HG03354 (cell line): ENCODE data around the gene KRTAP5-5.
"Not testable (repeated sequence)": the region's sequence is repeated elsewhere in the genome, so short reads cannot be mapped to it uniquely, and the experiment has no call there.

Experiments used
- ATAC-seq: cut with Tn5 transposase; IDR thresholded peaks from one replicate; pipeline ENCODE4 v1.9.1; 2021; ENCODE audit warnings: mild to moderate bottlenecking; ENCODE audit not compliant: unreplicated experiment, poor library complexity, severe bottlenecking

The KRTAP5-5 gene

DNA sequence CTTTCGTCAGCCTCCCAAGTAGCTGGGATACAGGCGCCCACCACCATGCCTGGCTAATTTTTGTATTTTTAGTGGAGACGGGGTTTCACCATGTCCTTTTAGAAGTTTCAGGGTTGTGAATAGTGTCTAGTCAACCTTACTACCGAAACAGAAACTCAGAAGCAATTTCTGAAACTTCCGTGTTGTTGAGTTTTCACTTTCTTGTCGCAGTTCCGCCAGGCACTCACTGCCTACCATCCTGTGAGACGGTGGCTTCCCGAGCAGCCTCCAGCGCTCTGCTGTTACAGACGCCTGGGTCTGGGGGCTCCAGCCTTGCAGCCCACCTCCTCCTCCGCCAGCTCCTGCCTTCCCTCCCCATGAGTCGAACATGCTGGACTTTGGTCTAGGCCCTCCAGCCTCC, 23.7 kb upstream of the KRTAP5-5 start:
- ATAC-seq, result peak; percentile 86

DNA sequence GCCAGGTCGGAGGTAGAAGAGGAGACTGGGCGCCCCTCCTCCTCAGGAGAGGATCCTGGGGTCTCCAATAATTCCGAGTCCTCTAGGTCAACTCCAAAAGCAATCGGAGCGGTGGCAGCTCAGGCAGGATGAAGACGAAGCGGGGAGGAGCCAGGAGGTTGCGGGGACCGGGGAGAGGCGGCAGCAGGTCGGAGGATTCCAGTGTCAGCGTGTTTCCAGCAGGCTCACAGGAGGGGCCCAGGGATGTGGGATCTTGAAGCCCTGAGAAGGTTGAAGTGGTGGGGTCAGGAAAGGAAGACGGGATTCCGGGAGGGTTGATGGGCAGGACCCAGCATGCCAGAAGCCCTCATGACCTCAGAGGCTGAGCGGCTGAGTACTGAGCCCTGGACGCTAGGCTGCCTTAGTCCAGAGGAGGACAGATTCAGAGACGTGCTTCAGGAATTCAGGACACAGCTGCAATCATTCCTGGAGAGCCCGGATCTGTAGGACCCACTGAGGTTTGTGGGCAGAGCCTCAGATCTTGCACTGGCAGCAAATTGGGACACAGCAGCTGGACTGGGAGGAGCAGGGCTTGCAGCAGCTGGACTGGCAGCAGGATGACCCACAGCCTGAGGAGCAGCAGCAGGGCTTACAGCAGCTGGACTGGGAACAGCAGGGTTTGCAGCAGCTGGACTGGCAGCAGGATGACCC, 22.3 kb upstream of the KRTAP5-5 start:
- ATAC-seq, result not testable (repeated sequence)

DNA sequence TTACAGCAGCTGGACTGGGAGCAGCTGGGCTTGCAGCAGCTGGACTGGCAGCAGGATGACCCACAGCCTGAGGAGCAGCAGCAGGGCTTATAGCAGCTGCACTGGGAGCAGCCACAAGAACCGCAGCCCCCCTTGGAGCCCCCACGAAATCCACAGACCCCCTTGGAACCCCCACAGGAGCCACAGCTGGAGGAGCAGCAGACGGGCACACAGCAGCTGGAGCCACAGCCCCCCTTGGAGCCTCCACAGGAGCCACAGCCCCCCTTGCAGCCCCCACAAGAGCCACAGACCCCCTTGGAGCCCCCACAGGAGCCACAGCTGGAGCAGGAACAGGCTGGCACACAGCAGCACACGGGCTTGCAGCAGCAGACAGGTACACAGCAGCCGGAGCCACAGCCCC, 21.7 kb upstream of the KRTAP5-5 start:
- not testable (repeated sequence) for ATAC-seq

DNA sequence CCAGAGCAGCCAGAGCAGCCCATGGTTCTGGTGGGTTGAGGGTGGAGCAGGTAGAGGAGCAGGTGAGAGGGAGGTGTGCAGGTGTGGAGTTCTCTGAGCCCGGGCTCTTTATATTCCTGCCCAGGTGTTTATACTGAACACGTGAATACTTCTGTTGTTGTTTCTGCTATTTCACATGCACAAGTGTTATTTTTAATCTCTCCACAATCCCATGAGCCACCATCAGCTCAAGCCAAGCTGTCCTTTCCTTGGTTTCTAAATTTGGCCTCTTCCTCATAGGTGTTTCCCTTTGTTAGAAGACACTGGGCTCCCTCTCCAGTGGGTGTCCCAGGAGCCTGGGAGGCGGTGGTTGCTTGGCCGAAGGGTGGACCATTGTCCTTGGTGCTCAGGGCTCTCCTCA, 21.2 kb upstream of the KRTAP5-5 start, which contains the start of gene KRTAP5-3:
Gene KRTAP5-3, minus strand, starts transcription at position 101 of the 400 bp plus-strand sequence. Its CDS starts 78 bp downstream, at position 23.
- no peak for ATAC-seq

DNA sequence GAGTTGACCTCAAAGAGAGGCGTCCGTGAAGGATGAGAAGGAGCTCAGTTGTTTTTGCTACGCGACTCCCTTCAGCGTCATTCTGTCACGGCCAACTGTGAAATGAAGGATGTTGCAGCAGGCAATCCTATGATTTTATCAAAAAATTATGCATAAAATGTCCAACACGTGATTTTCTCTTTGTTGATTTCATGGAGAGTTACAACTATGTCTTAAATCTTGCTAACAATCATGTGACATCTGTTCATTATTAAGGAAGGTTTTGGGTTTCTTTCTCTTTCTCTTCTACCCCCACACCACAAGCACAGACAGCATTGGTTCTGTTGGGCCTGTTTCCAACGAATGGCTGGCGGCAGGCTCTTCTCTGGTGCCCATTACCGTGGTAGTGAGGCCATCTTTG, 11.3 kb upstream of the KRTAP5-5 start:
- ATAC-seq, result no peak

DNA sequence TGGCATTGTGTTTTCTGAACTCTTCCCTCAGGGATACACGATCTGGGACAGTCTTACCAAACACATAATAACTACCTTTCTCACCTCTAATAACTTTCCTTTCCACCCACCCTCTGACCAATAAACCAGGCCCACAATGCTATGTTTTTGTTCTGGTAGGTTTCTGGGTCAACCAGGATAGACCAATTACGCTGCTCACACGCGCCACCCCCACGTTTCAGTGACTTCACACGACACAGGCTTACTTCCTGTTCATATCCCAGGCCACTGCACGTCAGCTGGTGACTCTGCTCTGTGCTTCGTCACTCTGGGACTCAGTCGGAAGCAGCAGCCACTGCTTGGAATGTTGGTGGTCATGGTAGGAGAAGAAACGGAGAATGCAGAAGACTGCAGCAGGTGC, 10.1 kb upstream of the KRTAP5-5 start:
- ATAC-seq, result no peak

DNA sequence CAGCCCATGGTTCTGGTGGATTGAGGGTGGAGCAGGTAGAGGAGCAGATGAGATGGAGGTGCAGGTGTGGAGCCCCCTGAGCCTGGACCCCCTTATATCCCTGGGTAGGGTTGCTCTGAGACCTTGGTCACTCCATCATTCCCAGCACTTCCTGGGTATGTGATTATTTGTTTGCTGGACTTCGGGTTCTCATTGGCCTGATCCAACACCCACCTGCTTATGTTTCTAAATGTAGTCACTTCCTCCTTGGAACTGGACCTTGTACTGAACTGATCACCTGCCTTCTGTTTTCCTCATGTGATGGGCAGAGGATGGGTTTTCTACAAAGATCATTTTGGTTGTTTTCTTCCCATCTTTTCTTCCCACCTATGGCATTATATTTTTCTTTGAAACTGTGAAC, 7.5 kb upstream of the KRTAP5-5 start, which contains the start of gene KRTAP5-4:
Gene KRTAP5-4, minus strand, starts transcription at position 53 of the 400 bp plus-strand sequence. Its CDS starts 45 bp downstream, at position 8.
- no peak for ATAC-seq

DNA sequence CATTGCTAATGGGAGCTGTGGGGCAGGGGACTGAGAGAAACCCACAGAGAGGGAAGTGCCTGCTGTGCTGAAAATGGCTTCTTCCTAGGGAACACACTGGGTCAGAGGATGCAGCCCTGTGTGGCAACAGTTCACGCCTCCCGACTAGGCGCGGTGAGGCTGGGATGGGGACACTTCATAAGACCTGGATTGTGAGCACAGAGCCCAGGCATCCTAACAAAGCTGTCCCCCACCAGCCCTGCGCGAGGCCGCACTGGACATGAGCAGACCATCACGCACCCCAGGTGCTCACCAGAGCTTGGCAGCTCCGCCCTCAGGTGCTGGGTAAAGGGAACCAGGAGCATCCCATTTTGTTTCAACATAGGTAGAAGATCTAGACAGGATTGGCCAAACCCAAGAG, 5.9 kb upstream of the KRTAP5-5 start:
- no peak for ATAC-seq

DNA sequence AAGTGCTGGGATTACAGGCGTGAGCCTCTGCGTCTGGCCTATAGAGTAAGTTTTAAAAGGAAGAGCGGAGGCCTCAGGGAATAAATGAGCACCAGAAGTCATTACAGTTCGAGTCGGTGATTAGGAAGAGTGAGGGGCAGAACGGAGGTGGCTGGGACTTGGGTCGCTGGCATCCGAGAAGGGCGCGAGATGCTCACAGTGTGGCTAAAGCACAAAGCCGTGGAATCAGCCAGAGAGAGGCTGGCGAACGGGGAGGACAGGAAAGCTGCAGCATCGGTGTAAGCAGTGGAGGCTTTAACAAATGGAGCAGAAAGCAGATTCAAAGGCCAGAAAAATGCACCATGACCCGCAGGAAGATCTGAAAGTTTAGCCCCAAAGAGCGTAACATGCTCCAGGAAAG, 5.0 kb upstream of the KRTAP5-5 start:
- no peak for ATAC-seq

DNA sequence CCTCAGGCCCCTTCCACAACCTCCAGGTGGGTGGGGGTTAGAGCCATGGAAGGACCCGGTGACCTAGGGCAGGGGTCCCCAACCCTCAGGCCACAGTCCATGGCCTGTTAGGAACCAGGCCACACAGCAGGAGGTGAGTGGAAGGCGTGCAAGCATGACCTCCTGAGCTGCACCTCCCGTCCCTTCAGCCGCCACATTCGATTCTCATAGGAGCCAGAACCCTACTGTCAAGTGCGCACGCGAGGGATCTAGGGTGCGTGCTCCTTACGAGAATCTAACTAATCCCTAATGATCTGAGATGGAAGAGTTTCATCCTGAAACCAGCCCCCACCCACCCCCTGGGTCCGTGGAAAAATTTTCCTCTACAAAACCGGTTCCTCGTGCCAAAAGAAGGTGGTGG, 4.0 kb upstream of the KRTAP5-5 start:
- ATAC-seq, result no peak

DNA sequence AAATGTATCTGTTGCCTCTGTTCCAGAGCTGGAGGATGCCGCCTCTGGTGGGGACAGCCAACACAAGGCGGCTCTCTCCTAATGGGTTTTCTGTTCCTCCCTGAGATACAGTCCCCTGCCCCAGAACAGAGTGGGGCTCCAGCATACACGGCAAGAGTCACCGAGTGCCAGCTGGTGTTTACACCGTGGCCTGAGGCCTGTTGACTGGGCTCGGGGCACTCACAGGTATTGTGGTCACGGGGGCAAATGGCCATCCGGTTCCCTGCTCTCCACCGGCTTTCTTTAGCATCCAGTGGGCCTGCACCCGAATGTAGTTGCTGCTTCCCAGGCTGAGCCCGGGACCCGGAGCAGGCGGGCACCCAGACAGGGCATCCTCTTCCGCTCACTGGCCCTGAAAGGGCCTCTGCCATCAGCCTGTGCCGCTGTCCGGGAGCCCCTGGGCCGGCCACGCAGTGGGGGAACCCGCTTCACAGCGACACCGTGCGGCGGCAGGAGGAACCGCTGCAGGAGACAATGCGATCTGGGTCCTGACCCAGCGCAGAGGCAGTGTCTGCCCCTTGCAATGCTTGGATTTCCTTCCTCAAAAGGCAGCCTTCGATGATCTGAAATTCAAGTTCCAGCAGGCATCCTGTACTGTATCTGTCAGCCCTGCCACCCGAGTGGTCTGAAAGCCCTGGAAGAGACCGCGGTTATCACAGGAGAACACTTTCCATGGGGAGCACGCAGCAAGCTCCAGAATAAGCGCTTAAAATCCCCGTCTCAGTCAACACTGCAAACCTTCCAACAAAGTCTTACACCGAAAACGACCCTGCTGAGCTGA, 859 bp upstream of the KRTAP5-5 start:
- ATAC-seq, result peak; percentile 52

DNA sequence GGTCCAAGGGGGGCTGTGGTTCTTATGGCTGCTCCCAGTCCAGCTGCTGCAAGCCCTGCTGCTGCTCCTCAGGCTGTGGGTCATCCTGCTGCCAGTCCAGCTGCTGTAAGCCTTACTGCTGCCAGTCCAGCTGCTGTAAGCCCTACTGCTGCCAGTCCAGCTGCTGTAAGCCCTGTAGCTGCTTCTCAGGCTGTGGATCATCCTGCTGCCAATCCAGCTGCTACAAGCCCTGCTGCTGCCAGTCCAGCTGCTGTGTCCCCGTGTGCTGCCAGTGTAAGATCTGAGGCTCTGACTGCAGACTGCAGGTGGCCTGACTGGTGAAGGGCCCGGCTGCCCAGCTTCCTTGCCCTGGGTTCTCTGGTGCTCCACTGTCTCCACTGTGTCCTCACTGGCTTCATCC, 696 bp downstream of the KRTAP5-5 start:
- ATAC-seq, result no peak

DNA sequence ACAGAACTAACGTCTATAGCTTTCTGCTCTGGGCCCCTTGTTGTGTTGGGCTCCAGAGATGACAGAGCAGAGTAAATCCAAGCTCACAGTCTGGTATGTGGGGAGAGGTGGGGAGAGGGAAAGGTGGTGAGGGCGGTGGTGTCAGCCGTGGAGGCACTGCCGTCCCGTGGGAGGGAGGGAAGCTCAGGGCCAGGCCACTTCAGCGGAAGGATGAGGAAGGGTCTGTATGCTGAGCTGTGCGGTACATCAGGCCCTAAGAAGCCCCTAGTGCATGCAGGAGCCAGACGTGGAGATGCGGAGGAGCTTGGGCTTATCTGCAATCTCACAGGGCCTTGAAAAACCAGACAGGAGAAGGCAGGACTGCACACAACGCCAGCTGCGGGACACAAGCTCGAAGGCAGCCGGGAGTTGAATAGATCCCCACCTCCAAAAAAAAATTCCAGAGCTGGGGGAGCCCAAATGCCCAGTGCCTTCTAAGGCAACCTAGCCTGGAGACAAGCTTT, 1.5 kb downstream of the KRTAP5-5 start:
- ATAC-seq, result no peak

DNA sequence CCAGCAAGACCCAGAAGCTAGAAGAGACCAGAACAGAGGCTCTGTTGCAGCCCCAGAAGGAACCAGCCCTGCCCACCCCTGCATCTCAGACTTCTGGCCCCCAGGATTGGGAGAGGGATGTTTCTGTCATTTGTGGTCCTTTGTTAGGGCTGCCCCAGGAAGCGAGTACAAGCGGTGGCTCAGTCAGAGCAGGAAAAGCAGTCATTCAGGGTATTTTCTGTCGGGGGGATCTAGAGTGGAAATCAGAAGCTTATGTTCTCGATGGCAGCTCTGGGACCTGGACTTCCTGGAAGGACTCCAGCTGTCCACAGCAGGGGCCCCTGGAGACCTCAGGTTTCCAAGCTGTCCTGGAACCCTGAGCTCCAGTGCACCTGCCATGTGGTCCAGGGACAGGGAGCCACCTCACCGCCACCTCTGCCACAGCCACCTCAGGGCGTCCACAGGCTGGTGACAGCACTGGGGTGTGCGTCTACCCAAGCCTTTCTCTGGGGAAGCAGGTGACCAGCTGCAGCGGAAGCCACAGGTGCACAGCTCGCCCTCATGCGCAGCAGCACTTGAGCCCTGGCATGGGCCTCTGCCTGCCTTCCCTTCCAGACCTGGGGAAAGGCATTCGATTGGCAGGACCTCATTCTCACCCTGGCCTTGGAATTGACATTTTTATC, 2.6 kb downstream of the KRTAP5-5 start:
- no peak for ATAC-seq

DNA sequence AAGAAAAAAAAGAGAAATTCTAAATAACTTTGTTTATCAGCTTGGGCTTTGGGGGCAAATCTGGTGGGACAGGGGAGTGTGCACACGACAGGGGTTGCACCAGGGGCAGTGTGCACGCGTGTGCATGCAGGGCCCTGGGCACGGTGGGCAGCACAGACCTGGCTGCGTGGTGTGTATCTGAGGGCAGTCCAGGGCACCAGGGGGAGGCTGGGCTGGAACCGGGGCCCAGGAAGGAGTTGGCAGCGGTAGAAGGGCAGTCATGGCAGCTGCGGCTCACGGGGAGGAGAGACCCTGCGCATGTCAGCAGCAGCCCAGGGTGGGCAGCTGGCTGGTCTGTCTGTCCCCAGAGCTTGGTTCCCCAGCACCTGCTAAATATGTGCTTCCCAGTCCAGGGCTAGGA, 4.3 kb downstream of the KRTAP5-5 start:
- no peak for ATAC-seq

DNA sequence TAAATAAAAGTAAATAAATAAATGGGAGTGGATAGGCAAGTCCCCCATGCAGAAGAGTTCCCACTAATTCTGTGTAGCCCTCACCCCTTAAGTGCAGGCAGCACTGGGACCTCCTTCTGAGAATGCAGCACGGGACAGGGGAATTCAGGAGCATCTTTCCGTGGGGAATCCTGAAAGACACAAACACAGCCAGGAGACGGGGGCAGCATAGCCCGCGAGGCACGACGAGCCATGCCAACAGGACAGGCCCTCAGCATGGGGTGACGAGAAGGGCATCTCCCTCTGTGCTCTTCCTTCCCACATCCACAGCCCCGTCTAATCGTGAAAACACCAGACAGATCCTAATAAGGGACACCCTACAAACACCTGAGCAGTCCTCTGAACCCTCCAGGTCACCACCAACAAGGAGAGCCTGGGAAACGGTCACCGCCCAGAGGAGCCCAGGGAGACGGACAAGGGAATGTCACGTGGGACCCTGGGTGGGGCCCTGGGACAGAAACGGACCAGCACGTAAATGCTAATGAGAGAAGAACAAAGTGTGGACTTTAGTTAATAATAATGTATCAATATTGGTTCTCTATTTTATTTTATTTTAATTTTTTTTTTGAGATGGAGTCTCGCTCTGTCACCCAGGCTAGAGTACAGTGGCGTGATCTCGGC, 6.8 kb downstream of the KRTAP5-5 start:
- no peak for ATAC-seq

DNA sequence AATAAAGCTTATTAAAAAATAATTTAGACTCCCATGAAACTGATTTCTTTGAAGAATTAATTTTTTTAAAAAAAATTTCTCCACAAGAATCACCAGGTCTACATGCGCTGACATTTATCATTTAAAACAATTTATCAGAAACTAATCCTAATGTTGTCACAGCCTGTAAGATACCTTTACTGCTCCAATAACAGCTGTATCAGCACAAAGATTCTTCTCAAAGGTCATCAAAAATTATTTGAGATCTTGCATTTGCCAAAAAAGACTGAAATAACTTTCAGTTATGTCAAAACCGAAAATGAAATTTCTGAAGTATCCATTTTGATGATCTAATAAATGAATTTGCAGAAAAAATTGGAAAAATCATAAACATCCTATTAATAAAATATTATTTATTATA, 8.1 kb downstream of the KRTAP5-5 start:
- no peak for ATAC-seq

DNA sequence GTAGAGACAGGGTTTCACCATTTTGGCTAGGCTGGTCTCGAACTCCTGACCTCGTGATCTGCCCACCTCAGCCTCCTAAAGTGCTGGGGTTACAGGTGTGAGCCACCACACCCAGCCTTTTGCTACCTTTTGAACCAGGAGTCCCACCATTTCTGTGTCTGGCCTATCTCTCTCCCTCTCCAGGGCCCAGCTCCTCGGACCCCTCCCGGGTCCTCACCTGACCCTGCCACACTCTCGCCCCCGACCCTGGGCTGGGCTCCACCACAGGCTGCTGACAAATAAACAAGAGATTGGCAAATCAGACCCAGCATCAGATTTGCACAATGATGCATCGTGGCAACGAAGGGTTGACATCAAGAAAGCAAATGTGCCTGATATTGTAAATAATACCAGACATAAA, 8.8 kb downstream of the KRTAP5-5 start:
- no peak for ATAC-seq

DNA sequence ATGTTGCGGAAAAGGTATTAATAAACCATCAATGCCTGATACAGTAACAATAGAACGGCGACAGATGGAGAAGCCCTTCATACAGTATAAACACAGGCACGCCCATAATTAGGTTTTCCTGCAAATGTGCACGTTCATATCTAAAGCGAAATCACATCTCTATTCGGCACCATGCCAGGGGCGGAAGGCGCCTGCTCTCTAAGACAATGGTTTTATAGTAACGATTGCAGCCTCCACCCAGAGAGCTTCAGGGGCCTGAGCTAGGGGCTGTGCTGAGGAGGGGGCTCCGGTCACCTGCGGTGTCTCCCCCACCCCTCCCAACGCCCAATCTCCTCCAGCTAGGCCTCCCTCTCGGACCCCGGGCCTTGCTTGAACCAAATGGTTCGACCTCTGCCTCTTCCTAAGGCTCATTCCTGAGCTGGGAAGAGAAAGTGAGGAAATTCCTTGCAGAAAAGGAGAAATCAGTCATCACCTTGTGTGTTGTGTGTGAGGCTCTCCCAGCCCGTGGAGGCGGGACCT, 9.6 kb downstream of the KRTAP5-5 start:
- no peak for ATAC-seq

DNA sequence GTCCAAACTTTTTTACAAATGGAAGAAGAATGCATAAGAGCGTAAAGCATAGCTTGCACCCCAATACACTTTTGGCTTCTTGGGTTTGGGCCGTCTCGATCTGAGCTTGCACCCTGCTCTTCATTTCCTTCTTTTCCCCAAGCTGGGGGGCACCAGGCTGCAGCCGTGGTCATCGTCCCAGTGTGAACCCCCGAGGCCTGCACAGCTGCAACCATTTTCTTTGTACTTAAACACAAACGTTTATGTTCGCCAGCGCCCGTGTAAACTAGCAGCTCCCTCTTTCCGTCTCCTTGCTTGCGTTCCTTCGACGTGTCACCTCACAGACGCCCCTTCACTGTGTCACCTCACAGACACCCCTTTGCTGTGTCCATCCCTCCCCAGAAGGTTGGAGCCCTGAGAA, 10.1 kb downstream of the KRTAP5-5 start:
- ATAC-seq, result no peak
